Left lobe of liver (tissue), 2 donors: ENCODE results near the gene GMDS. TPM values are rescaled to one million over a fixed set of nuclear protein-coding genes. Genes with fewer than 3 reads are reported as not detected.

Experiments
- ATAC-seq: fragments of 200-7000 bp; cut with Tn5 transposase; one replicate; pipeline ENCODE4 v1.9.1; 2020; ENCODE audit warnings: mild to moderate bottlenecking, moderate library complexity
- DNase-seq: peaks from one replicate; pipeline ENCODE4 v3.0.0-alpha.2; 2020; ENCODE audit warnings: low spot score
- total RNA-seq: library from RNA; stranded (reverse); gene quantifications from one replicate; pipeline ENCODE4 v1.2.1, GENCODE V29; 2021
- donor health status: DM: no; HTN: no; CAD: no; lungs with moderate emphysema.
- donor health status: DM: no; HTN: yes; CAD: no.

The GMDS gene
- total RNA-seq, 1 donor from 2014 or later, result 23.9 TPM

DNA sequence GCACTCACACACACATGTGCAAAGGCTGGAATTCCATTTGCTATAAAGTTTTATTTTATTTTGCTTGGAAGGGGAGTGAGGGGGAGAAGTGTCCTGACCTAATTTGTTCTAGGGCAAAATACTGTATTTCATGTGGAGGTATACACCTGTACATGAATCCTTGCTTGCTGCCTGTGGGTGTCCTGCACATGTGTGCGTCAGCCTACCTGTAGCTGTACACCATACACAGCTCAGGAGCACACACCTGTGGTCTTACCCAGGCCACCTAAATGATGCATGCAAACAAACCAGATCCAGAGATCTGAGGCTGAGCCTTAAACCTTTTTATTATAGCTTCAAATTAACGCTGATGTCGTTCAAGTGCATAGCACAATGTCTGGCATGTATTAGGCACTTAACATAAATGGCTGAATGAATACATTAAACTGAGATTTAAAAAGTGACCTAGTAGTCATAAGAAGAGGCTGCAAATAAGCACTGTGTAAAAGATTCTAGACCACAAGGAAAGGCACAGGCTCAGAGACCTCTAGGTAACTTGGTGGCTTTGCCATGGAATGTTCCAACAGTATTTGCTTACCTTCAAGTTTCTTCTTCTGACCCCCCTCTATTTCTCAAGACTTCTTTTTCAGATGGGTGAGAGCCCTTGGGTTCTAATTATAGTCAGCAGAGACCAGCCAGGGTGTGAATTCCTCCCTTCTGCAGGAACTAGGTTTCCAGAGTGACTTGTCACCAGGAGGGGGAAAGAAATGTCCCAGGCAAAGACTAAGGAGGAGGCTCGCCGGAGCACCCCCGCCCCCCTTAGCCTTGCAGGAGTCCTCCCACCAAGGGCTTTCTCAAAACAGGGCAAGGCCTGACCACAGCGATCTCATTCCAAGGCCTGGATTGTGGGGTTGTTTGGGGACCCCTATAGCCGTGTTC, 622.3 kb downstream of the GMDS start:
- ATAC-seq, result no peak
- no peak for DNase-seq

- no peak for ATAC-seq
- no peak for DNase-seq
Measured at GRCh38 chr6:1622220-1622850, 623.1 kb downstream of the GMDS start.

- DNase-seq, result no peak
Measured at GRCh38 chr6:1621070-1621701, 624.2 kb downstream of the GMDS start.

DNA sequence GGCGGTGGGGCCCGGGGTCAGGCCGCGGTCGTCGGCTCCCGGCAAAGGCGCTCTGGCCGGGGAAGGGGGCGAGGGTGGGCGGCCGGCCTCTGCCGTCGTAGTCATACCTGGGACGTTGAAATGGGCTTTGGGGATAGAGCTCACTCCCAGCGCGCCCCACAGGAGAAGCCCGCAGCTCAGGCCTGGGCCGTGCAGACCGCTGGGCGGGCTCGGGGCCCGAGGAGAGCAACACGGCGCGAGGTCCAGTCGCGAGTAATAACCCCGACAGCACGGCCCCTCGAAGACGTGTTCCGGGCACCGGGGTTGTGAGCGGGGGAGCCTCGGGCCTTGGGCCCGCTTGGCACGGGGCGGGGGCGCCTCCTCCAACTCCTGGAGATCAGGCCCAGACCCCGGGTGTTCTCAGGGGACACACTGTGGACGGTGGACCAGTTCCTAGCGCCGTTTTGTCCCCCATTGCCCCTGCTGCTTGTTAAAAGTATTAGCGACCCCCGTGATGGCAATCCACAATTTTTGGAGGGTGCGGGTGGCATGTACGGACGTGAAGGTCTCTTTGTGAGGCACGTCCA, 624.8 kb downstream of the GMDS start:
- no peak for DNase-seq
- ATAC-seq, result no peak

More at GRCh38 chr6:1621070-1621701, 624.2 kb downstream of the GMDS start:
- no peak for ATAC-seq

DNA sequence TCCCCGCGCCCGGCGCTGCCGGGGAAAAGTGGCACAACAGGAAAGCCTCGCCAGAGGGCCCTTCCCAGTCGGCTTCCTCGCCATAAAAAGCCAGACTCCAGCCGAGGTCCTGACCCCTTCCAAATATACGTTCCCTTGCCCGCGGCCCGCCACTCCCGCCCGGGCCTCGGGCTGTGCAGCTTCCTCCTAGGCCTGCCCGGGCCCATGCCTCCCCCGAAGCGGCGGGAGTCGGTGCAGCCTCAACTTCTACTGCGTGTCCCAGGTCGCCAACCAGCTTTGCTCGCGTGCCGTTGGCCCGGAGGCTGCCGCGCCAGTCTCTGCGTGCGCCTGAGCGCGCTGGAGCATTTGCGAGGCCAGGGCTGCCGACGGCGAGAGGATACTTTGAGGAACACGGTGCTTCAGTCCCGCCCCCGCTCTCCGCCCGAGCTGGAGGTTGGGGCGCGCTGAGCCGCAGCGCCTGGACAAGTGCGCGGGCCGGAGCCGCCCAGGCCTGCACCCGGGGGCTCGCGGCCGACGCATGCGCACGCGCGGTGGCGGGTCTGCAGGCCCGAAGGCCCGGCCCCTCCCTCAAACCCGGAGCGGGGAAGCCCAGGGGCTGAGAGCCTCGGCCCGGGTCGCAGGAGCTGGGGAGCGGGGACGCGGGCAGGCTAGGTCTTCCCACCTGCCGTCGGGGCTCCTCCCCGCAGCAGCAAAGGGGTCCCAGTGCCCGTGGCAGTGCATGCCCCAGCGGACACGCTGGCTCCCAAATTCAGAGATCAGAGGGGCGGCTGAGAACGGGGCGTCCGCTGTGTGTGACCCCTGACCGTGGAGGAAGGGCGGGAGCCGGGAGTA, 625.5 kb downstream of the GMDS start:
- DNase-seq (no peak), ATAC-seq (peak; percentile 39)

DNA sequence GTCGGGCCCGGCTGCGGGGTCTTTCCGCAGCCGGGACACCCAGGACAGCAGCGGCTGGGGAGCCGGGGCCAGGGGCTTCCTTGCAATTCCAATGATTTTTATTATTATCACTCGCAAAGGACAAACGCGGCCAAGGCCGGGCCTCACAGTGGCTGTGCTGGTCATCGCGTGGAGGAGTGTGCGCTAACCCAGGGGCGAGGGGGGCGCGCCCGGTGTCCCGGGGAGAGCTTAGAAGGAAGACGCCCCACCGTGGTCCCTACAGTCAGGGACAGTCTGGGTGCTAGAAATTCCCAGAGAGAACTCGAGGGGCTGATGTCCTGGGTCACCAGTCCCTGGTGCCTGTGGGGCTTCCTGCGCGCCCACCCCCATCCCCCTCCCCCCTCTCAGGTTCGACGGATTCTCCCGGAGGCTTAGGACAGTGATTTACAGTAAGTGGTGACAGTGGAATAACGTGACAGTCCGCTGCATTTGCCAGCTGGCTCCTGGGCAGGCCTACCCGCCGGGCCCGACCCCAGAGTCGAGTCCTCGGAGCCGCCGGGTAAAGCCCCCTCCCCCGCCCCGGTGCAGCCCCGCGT, 626.2 kb downstream of the GMDS start:
- DNase-seq, result no peak
- ATAC-seq, result no peak

- DNase-seq (no peak), ATAC-seq (no peak)
Measured at GRCh38 chr6:1618311-1619097, 626.9 kb downstream of the GMDS start.

GRCh38 chr6:1617466-1618310, 627.7 kb downstream of the GMDS start:
- ATAC-seq, result no peak
- DNase-seq, result no peak

DNA sequence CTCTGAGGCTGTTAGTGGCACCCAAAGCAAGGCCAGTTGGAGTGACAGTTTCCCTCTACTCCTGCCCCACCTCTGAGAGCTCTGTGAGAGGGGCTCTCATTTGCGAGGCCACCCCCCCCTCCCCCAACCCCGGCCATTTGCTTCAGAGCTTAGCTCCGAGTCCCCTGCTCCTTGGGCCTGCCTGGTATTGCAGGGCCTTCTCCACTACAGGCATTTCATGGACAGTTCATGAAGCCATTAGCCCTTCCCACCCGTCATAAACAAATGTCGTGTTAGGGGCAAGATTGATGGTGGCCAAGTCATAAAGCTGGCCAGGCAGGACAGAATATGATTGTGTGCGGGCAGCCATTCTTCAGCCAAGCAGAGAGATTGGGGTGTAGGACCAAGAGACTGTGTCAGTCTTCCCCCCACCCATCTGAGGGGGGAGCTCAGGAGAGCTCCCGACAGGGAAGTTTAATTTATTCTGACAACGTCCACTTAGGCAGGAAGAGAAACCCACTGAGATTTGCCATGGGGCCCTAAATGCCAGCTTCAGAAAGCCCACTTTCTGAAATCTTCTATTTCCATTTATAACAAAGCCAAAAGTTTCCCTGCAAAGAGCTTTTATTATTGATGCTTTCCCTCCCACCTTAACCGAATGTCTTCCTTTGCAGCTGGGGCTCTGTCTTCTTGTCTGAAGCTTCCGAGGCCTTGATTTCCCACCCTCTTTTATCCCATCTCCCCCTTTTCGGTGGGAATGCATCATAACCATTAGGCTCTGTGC, 628.5 kb downstream of the GMDS start:
- DNase-seq (no peak), ATAC-seq (no peak)

- no peak for ATAC-seq
- no peak for DNase-seq
Measured at GRCh38 chr6:1615853-1616420, 629.5 kb downstream of the GMDS start.

DNA sequence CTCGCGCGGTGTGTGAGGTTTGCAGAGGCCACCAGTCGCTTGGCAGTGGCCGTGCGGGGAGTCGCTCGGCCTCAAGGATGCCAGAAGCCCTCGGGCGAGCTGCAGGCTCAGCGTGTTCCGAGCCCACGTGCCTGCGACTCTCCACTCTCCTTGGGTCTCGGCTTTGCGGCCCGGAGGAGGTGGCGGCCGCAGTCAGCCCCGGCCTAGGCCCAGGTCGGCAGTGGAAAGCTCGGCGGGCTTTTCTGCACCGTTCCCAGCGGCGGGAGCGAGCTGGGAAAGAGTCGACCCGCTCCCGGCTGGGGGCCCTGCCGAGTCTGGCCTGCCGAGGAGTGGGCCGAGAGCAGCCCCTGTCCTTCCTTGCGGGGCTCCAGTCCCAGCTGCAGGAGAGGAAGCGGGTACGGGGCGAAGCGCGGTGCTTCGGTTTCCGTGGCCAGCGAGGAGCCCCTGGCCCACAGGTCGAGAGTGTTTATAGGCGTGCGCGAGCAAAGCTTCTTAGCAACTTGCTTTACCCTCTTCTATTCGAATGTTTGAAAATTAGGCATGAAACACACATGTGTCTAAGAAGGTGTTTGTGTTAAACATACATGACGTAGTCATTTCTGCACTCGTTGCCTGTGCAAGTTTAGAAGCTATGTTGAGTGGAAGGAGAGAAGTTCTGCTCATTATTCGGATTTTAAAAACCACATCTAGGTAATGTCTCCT, 630.1 kb downstream of the GMDS start:
- DNase-seq (no peak), ATAC-seq (no peak)

DNA sequence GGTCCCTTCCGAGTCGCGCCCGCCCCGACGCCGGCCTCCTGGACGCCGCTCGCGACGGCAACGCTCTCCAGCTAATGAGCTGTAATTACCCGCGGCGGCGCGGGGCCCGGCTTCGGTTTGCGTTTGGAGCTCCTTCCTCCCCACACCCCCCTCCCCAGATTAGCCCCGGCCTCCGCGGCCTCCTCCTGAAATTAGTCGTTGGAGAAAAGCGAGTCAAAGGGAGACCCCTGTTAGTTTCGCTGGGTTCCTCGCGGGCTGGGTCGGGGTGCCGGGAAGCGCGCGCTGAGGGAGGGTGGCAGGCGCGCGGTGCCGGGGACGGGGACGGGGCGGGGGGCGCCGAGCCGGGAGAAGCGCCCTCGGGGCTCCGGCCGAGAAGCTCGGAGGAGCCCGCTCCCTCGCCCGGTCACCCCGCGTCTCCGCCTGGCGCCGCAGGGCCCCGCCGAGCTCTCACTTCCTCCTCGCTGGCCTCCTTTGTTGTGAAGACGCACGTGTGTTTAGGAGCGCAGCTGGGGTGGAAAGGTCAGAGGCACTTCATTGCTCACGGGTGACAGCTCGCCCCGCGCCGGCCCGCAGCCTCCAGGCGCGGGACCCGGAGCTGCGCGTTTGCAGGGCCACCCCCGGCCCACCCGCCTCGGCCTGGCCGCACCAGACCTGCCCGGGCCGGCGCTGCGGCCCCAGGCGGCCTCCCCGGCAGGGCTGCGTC, 630.8 kb downstream of the GMDS start:
- DNase-seq, result no peak
- ATAC-seq, result no peak

DNA sequence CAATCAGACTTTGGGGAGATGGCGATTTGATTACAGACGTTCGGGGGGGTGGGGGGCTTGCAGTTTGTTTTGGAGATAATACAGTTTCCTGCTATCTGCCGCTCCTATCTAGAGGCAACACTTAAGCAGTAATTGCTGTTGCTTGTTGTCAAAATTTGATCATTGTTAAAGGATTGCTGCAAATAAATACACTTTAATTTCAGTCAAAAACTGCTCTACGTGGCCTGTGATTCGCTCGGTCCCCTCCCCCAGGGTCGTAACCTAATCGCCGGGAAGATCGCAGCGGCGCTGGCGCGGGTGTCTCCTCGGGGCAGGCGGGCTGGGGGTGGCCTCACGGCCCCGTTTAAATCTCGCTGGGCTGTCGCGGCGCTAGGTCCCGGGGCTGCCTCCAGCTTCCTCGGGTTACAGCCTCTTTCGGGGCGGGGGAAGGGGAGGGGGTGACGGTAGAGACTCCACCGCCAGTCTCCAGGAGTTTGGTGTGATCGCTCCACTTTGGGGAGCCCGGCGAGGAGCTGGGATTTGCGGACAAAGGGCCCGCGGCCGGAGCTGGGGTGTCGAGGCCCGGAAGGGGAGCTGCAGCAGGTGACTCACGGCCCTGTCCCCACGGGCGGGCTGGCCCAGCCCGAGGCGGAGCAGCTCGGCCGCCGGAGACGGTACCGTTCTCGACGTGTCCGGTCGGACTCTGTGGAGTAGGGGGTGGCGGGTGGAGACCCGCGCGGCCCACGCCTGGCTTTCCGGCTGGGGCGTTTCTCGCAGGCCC, 631.5 kb downstream of the GMDS start:
- DNase-seq (no peak), ATAC-seq (no peak)

- ATAC-seq (no peak), DNase-seq (no peak)
Measured at GRCh38 chr6:1613346-1613687, 632.1 kb downstream of the GMDS start.

DNA sequence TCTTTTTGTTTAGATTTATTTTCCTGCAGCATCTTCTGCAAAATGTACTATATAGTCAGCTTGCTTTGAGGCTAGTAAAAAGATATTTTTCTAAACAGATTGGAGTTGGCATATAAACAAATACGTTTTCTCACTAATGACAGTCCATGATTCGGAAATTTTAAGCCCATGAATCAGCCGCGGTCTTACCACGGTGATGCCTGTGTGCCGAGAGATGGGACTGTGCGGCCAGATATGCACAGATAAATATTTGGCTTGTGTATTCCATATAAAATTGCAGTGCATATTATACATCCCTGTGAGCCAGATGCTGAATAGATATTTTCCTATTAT, 632.5 kb downstream of the GMDS start:
- DNase-seq, result no peak
- ATAC-seq, result no peak
